WERI-Rb-1 (cell line): ENCODE measurements around the gene PALB2.
"Not testable (repeated sequence)": the region's sequence is repeated elsewhere in the genome, so short reads cannot be mapped to it uniquely, and the experiment has no call there.

Experiments
- DNase-seq: peaks from one replicate; pipeline ENCODE4 v3.0.0-alpha.2; 2020
- H3K27ac ChIP-seq: fragments of 250-450 bp; sonication (Bioruptor Pico); 2 replicates; pipeline ENCODE4 v1.5.1; 2020; ENCODE audit warnings: mild to moderate bottlenecking, moderate library complexity
- H3K27me3 ChIP-seq: fragments of 250-450 bp; sonication (Bioruptor Pico); 2 replicates; pipeline ENCODE4 v1.5.1; 2021; ENCODE audit warnings: mild to moderate bottlenecking, low read depth, moderate library complexity; ENCODE audit not compliant: insufficient read depth, severe bottlenecking
- H3K36me3 ChIP-seq: fragments of 250-450 bp; sonication (Bioruptor Pico); 2 replicates; pipeline ENCODE4 v1.5.1; 2020; ENCODE audit warnings: mild to moderate bottlenecking, moderate library complexity
- H3K4me3 ChIP-seq: 2 replicates; pipeline ENCODE4 v1.5.1; 2011; ENCODE audit warnings: low read depth, mild to moderate bottlenecking, control low read depth, low read length
- H3K9me3 ChIP-seq: fragments of 250-450 bp; sonication (Bioruptor Pico); 2 replicates; pipeline ENCODE4 v1.5.1; 2021; ENCODE audit warnings: mild to moderate bottlenecking, moderate library complexity; ENCODE audit not compliant: severe bottlenecking
- CTCF ChIP-seq: IDR thresholded peaks from 2 replicates; pipeline ENCODE4 v1.5.1; 2011; ENCODE audit warnings: low read depth, mild to moderate bottlenecking, control low read depth, inconsistent platforms, low read length

PALB2 gene

GRCh38 chr16:23635958-23636357, 5.2 kb downstream of the PALB2 start:
- no peak for TF ChIP-seq CTCF
- peaks cover 56% of the 10 kb centered on the region for H3K36me3 ChIP-seq
- no peak overlapping the region for H3K4me3 ChIP-seq
- H3K27me3 ChIP-seq, result no peaks in the 10 kb centered on the region
- H3K9me3 ChIP-seq, result no peaks in the 10 kb centered on the region
- DNase-seq, result no peak
- no peak overlapping the region for H3K27ac ChIP-seq

GRCh38 chr16:23634461-23635036, 6.6 kb downstream of the PALB2 start:
- Histone ChIP-seq H3K27ac (no peak overlapping the region), H3K27me3 (no peaks in the 10 kb centered on the region), H3K4me3 (no peak overlapping the region), H3K36me3 (peaks cover 67% of the 10 kb centered on the region), H3K9me3 (no peaks in the 10 kb centered on the region)
- DNase-seq, result no peak
- TF ChIP-seq CTCF, result no peak

- not testable (repeated sequence) for H3K27me3 ChIP-seq, H3K27ac ChIP-seq, H3K9me3 ChIP-seq, DNase-seq, H3K4me3 ChIP-seq
- H3K36me3 ChIP-seq, result peaks cover 79% of the 10 kb centered on the region
These were observed 9.2 kb downstream of the PALB2 start for GRCh38 chr16:23631874-23632273.

- no peak for DNase-seq
- TF ChIP-seq CTCF, result no peak
- no peak overlapping the region for H3K4me3 ChIP-seq
- H3K27ac ChIP-seq, result no peak overlapping the region
- H3K36me3 ChIP-seq, result peaks cover 80% of the 10 kb centered on the region
- no peaks in the 10 kb centered on the region for H3K9me3 ChIP-seq
- H3K27me3 ChIP-seq, result no peaks in the 10 kb centered on the region
These were observed 11.6 kb downstream of the PALB2 start for GRCh38 chr16:23629516-23629915.

- Histone ChIP-seq H3K4me3 (no peak overlapping the region), H3K27me3 (no peaks in the 10 kb centered on the region), H3K9me3 (no peaks in the 10 kb centered on the region), H3K27ac (no peak overlapping the region), H3K36me3 (peaks cover 85% of the 10 kb centered on the region)
- DNase-seq, result no peak
- no peak for TF ChIP-seq CTCF
These were observed 17.0 kb downstream of the PALB2 start for GRCh38 chr16:23624092-23624491.

- no peak for TF ChIP-seq CTCF
- peaks cover 56% of the 10 kb centered on the region for H3K36me3 ChIP-seq
These were observed 25.3 kb downstream of the PALB2 start for GRCh38 chr16:23615805-23616204.

More at GRCh38 chr16:23615805-23616204, 25.3 kb downstream of the PALB2 start:
- no peak for DNase-seq
- H3K27ac ChIP-seq, result no peak overlapping the region
- no peak overlapping the region for H3K4me3 ChIP-seq
- H3K9me3 ChIP-seq, result no peaks in the 10 kb centered on the region
- H3K27me3 ChIP-seq, result no peaks in the 10 kb centered on the region
